ENCODE measurements around the gene ABHD1.

Gene ABHD1

DNA sequence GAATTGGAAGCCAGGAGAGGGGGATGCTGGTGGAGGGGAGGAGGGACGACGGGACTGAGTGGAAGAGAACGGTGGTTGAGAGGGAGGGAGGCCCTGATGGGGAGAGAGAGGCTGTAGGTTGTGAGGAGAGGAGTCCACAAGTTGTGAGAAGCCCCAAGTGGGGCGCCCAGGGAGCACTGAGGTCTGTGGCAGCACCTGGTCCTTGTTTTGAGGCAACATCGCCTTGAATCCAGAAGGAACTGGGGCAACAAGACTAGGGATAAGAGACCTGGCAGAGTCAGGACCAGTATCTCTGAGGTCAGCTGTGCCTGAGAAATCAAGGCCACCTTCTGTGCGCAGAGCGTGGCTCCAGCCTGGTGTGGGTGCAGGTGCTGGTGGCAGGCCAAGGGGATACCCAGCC is 14.5 kb downstream of the ABHD1 start:
- DNase-seq: no peak

DNA sequence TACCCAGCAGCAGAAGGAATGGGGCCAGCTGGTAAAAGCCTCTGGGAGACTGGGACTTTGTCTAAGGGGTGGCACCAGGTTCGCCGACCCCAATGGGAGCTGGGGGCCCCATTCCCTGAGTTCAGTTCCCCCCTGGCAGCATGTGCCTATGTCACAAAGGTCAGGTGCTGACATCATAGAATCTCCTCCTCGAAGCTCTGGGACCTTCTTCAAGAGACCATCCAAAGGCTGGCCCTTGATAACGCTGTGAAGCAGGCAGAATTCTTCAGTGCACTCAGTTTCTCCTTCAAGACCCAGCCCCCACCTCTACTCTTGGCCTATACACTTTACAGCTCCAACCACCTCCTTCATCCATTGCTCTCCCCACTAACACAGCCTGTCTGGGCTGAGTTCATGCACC is 15.7 kb downstream of the ABHD1 start, which contains the start of gene PRR30:
Gene PRR30 (minus strand): TSS at position 101 of the 400 bp plus-strand sequence. CDS start 1,081 bp downstream, outside the sequence.
- DNase-seq: no peak

DNA sequence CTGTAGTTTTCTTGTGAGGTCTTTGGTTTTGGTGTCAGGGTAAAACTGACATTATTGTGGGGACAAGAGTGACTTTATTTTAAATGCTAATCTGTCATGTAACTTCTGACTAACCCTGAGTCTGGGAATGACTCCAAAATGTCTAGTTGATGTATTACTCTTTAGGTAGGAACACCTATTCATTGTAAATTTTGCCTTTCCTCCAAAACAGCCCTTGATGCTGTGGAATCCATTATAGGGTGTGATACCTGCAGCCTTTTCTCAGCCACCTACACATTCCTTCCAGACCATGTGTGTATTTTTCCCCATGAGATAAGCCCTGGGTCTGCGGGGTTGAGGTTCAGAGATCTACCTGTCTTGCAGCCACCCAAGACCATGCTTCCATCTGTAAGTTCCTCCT is 19.7 kb downstream of the ABHD1 start:
- DNase-seq: no peak

GRCh38 chr2:27145682-27146081 is 22.1 kb downstream of the ABHD1 start:
- DNase-seq: no peak

DNA sequence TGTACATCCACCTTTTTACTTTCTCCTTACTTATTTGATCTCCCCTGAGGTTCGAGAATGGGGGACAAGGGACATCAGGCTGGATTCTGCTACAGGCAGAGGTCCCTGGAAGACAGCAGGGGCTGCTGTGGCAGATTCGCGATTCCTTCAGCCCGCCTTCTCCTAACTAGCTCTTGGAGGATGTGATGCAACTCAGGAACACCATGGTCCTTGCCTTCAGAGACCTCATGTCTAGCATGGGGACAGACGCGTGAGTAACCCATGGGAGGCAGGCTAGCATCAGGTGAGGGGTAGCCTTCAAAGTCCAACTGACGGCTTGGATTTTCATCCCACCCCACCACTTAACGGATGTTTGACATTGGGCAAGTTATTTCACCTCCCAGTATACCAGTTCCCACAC is 24.3 kb downstream of the ABHD1 start:
- DNase-seq: no peak

DNA sequence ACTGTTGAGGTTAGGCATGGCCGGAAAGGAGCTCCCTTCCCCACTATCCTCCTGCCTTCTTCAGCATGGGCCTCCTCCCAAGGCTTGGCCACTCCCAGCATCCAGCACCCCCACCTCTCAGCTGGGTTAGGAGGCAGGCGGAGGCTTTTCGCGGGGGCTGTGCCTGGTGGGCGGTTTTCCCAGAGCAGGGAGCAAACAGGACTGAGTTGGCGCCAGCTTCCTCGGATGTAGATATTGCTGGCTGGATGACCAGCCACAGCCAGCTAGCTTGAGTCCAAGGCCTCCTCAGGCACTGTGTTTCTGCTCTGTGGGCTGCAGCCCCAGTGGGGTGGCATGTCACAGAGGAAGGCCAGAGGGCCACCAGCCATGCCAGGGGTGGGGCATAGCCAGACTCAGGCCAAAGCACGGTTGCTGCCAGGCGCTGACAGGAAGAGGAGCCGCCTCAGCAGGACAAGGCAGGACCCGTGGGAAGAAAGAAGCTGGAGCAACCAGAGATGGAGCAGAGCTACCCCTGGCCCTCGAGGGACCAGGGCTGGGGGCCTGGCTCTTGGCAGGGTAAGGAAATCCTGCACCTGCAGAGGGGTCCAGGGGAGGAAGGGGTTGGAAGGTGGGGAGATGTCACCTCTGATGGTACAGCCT is 25.3 kb downstream of the ABHD1 start, which contains the start of gene TCF23:
Gene TCF23 (plus strand): TSS at position 204 of the 639 bp plus-strand sequence. CDS start 130 bp downstream, at position 334.
- DNase-seq: no peak

DNA sequence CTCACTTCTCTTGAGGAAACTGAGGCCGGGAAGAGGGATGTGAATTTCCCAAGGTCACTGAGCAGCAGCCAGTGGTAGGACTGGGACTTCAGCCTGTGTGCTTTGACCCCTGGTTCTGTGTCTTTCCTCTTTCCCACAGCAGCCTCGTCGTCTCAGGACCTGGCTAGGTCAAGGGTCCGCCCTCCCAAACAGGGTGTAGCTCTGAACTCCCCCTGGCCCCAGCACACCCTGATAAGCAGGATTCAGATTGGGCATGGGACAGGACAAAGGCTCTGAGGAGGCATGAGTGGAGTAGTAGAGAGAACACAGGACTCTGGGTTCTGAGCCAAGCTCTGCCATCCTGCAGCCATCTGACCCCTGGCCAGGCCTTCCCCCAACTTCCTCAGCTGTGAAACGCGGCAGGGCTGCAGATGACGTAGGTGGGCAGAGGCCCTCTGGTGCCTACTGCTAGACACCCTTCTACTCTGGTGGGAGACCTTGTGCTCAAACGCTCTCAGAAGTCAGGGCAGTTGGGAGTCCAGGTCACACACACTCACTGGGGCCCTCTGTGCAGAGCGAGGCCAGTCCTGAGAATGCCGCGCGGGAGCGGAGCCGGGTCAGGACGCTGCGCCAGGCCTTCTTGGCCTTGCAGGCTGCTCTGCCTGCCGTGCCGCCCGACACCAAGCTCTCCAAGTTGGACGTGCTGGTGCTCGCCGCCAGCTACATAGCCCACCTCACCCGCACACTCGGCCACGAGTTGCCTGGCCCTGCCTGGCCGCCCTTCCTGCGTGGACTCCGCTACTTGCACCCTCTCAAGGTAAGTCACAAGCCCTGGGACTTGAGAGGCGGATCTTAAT is 26.2 kb downstream of the ABHD1 start:
- no peak for DNase-seq

DNA sequence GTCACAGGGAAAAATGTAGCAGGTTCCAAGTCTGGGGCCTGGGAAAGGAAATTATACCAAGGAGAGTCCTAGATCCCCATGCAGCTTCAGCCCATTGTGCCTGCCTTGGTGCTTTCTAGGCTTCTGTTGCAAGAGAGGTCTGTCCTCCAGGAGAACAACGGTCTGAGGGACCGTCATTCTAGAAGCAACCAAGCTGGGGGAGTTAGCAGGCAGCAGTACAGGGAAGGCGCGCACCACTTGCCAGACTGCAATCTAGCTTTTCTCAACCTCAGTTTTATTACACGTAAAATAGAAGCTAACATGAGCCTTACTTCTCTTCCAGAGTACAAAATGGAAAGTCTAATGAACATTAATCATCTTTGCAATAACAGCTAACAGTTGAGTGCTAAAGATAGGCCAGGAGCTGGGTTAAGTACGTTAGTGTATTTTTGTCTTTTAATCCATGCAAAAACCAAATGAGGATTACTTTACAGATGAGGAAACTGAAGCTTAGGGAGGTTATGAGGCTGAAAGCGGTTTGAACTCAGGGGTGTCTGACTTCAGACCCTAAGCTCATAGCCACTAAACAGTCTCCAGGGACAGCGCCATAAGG is 27.1 kb downstream of the ABHD1 start:
- no peak for DNase-seq

DNA sequence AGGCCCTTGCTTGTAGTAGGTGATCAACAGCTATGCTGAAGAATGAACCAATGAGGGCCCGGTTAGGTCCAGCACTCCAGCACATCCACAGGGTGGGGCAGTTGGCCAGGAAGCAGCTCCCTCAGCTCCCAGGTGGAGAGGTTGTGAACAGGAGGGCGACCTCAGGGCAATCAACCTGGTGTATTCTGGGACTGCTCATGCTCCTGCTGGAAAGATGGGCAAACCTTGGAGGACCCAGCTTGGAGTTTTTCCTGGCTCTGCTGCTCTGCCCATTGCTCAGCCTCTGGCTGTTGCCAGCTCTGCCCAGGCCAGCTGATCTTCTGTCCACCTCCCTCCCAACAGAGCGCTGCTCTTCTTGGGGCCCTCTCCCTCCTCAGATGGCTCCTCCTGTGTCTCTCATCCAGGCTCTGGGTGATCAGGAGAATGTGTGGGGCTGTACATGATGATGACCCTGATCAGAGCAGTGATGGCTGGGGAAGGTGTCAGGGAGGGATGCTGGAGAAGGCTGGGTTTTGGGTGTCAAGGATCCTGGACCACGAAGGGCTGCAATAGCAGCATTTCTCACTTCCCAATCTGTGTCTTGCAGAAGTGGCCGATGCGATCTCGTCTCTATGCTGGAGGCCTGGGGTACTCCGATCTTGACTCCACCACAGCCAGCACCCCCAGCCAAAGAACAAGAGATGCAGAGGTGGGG is 28.6 kb downstream of the ABHD1 start:
- DNase-seq: no peak

GRCh38 chr2:27152796-27153464 is 29.3 kb downstream of the ABHD1 start:
- DNase-seq: no peak

DNA sequence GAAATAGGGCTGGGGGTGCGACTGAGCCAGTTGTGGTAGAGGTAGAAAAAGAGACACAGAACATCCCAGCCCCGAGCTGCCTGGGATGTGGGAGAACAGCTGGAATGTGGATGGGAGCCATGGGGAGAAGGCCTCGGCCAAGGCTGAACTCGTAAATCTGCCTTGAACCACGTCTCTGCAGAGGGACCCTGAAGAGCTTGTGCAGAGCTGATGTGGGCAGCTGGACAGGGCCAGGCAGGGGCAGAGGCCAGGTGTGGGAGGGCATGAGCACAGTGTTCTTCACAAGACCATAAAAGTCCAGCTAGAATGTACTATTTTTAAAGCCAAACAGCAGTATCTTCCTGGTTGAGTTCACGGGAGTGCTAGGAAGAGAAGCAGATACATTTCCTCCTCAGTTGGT is 30.9 kb downstream of the ABHD1 start:
- no peak for DNase-seq

- no peak for DNase-seq
Measured at GRCh38 chr2:27155069-27155520, 31.5 kb downstream of the ABHD1 start.

GRCh38 chr2:27158468-27158867 is 34.9 kb downstream of the ABHD1 start:
- no peak for DNase-seq

GRCh38 chr2:27159271-27159670 is 35.7 kb downstream of the ABHD1 start:
- DNase-seq: no peak

DNA sequence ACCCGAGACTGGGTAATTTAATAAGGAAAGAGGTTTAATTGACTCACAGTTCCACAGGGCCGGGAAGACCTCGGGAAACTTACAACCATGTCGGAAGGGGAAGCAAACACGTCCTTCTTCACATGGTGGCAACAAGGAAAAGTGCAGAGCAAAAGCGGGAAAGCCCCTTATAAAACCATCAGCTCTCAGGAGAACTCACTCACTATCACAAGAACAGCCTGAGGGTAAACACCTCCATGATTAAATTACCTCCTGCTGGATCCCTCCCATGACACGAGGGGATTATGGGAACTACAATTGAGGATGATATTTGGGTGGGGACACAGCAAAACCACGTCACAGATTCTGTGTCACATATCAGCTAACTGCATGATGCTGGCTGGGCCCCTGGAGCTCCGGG is 36.6 kb downstream of the ABHD1 start:
- DNase-seq: no peak

DNA sequence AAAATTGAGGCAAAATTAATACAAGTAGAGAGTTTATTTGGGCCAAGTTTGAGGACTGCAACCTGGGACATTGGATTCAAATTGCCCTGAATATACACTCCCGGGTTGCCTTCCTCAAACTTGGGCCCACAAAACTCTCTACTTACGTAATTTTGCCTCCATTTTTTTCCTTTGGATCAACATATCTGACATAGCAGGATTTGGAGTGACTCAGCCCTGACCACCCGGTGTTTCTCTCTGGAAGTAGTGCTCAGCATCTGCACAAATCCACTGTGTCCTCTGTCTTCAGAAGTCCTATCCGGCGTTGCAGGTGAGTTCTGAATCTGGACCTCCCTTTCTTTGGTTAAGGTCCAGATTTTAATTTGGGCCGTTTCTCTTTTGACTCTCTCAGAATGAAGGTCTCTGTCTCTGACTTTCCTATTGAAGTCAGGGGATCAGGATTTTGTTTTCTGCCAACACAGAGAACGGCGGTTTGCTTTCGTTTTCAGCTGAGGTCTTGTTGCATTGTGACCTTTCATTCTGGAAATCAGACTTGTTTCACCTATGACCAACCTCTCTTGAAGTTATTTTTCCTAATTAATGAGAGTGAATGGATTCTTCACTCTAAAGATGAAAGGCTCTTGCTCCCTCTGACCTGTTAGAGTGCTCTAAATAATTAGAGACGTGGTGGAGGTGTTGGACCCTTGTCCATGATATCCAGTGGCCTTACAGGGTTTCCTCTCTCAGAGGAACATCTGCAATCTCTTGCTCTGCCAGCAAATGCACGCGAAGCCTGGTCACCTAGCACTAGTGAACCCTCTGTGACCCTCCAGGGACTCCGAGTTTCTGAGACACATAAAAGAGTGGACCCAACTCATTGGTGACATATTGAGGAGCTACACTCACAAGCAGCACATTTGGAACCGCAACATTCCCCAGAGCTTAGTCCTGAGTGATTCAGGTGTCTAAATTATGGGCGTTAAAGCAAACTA is 38.8 kb downstream of the ABHD1 start:
- no peak for DNase-seq

- DNase-seq: no peak
Measured at GRCh38 chr2:27164960-27165763, 41.5 kb downstream of the ABHD1 start.

- DNase-seq: no peak
Measured at GRCh38 chr2:27170581-27171337, 47.1 kb downstream of the ABHD1 start.

- DNase-seq: no peak
Measured at GRCh38 chr2:27171351-27171848, 47.8 kb downstream of the ABHD1 start.

All from activated CD4-positive, alpha-beta T cell treated with anti-CD3 and anti-CD28 coated beads, Interleukin-10, Interleukin-2, amounts not matched to agents 100 ng/mL and 50 ng/mL, durations not matched to agents 16 hours and 8 hours (primary cell).